CD4-positive, alpha-beta memory T cell (primary cell): Measurements from ENCODE around the gene CNDP1. TPM values are rescaled to one million over a fixed set of nuclear protein-coding genes. Genes with fewer than 3 reads are reported as not detected.
"Not testable (repeated sequence)": the region's sequence is repeated elsewhere in the genome, so short reads cannot be mapped to it uniquely, and the experiment has no call there.

ENCODE experiments used
- CTCF ChIA-PET: fragments of 350-600 bp; sonication (Branson Sonifier 250); formaldehyde crosslinking; loops from one replicate; lab custom pipeline; 2021; ENCODE audit warnings: inconsistent platforms; ENCODE audit not compliant: partially characterized antibody; lab: Charles Lee
- POLR2A ChIA-PET: fragments of 350-600 bp; sonication (Branson Sonifier 250); formaldehyde crosslinking; loops from one replicate; lab custom pipeline; 2021; ENCODE audit not compliant: partially characterized antibody; lab: Charles Lee
- DNase-seq, 5 donors: peaks; one replicate each; pipeline versions ENCODE4 v3.0.0 to v3.0.0-alpha.2; 2020 to 2022; ENCODE audit warnings: mixed read lengths in 1 of 5
- H3K27ac ChIP-seq: one replicate; pipeline ENCODE4 v1.7.0; 2013; ENCODE audit warnings: low read depth, low read length
- H3K27me3 ChIP-seq: 2 replicates; pipeline ENCODE4 v1.7.0; 2013; ENCODE audit warnings: mild to moderate bottlenecking, low read length, moderate library complexity; ENCODE audit not compliant: insufficient read depth
- H3K36me3 ChIP-seq: 2 replicates; pipeline ENCODE4 v1.7.0; 2013; ENCODE audit warnings: mild to moderate bottlenecking, low read length, moderate library complexity; ENCODE audit not compliant: insufficient read depth
- H3K4me1 ChIP-seq: 2 replicates; pipeline ENCODE4 v1.7.0; 2013; ENCODE audit warnings: mild to moderate bottlenecking, low read length, moderate library complexity; ENCODE audit not compliant: insufficient read depth
- H3K4me3 ChIP-seq, 2 donors: one replicate each; pipeline ENCODE4 v1.7.0; 2013; ENCODE audit warnings: low read length in 2 of 2, mild to moderate bottlenecking in 1 of 2
- H3K9me3 ChIP-seq, 2 donors: one replicate each; pipeline ENCODE4 v1.7.0; 2013; ENCODE audit warnings: low read length in 2 of 2, control low read depth in 1 of 2; ENCODE audit not compliant: control insufficient read depth in 1 of 2
- H3K27ac Mint-ChIP-seq, 7 donors: one replicate each; pipeline ENCODE4 v1.8.0; 2020 to 2021; ENCODE audit warnings: mixed read lengths in 7 of 7, mild to moderate bottlenecking in 6 of 7, inconsistent platforms in 3 of 7, moderate library complexity in 3 of 7
- H3K27me3 Mint-ChIP-seq, 2 donors: one replicate each; pipeline ENCODE4 v1.8.0; 2020 to 2021; ENCODE audit warnings: mixed read lengths in 2 of 2
- H3K36me3 Mint-ChIP-seq, 2 donors: one replicate each; pipeline ENCODE4 v1.8.0; 2020 to 2021; ENCODE audit warnings: mixed read lengths in 2 of 2, inconsistent platforms in 1 of 2, mild to moderate bottlenecking in 1 of 2
- H3K4me1 Mint-ChIP-seq, 4 donors: one replicate each; pipeline ENCODE4 v1.8.0; 2020 to 2021; ENCODE audit warnings: mixed read lengths in 4 of 4, mild to moderate bottlenecking in 1 of 4
- H3K4me3 Mint-ChIP-seq, 8 donors: one replicate each; pipeline ENCODE4 v1.8.0; 2020 to 2021; ENCODE audit warnings: mixed read lengths in 8 of 8, mild to moderate bottlenecking in 7 of 8, moderate library complexity in 6 of 8, inconsistent platforms in 3 of 8
- H3K9me3 Mint-ChIP-seq, 8 donors: one replicate each; pipeline ENCODE4 v1.8.0; 2020 to 2021; ENCODE audit warnings: mixed read lengths in 8 of 8, mild to moderate bottlenecking in 5 of 8, inconsistent platforms in 3 of 8, moderate library complexity in 1 of 8
- intact Hi-C: fragments of 100-400 bp; cut with micrococcal nuclease; formaldehyde crosslinking; loops from one replicate; pipeline ENCODE4 v1.15.1; 2023
- polyA plus RNA-seq, 2 donors: library from polyadenylated mRNA; unstranded; fragments of 300-500 nt; fragmentation: Illumina TruSeq; gene quantifications; one replicate each; pipeline ENCODE4 v1.2.3, GENCODE V29; 2021
- total RNA-seq, 2 experiments: library from RNA; stranded (reverse); gene quantifications; one replicate each; pipeline ENCODE4 v1.2.3, GENCODE V29; 2021

CNDP1 gene
- total and polyA plus RNA-seq, 4 experiments from 2014 or later, result not detected

- POLR2A ChIA-PET, result interaction anchor here (1.2 kb wide), 1 partner anchor 199 kb away, joined by 4 read pairs; no protein-coding TSS in a partner anchor
These were observed 17.7 kb downstream of the CNDP1 start for GRCh38 chr18:74551936-74552555.

DNA sequence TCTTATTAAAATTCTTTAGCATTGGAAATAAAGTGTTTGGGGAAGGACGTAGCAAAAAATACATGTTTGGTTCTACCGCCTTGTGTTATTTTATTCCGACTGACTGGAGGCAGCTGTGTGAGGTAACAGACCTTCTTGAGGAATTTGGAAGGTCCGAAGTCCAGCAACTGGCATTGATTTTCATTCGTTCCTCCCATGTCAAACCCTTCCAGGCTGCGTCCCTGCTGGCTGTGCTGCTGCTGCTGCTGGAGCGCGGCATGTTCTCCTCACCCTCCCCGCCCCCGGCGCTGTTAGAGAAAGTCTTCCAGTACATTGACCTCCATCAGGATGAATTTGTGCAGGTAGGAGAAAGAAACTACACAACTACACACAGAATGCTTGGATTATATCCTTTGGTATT lies 21.8 kb downstream of the CNDP1 start:
- POLR2A ChIA-PET, result no interaction called here
- peak overlapping the region in 1 of 7 donors; percentile 1 for H3K27ac Mint-ChIP-seq
- Histone ChIP-seq H3K4me3 (no peak overlapping the region), H3K4me1 (no peaks in the 10 kb centered on the region), H3K36me3 (no peaks in the 10 kb centered on the region), H3K27me3 (no peaks in the 10 kb centered on the region), H3K27ac (no peak overlapping the region), H3K9me3 (no peaks in the 10 kb centered on the region)
- H3K4me1 Mint-ChIP-seq, result no peaks in the 10 kb centered on the region
- no peaks in the 10 kb centered on the region for H3K9me3 Mint-ChIP-seq
- CTCF ChIA-PET, result no interaction called here
- H3K4me3 Mint-ChIP-seq, result no peak overlapping the region
- H3K36me3 Mint-ChIP-seq, result peaks cover 0 to 1% of the 10 kb centered on the region in 2 donors
- intact Hi-C loops, result no loop called here
- no peak for DNase-seq
- H3K27me3 Mint-ChIP-seq, result peaks cover 13 to 16% of the 10 kb centered on the region in 2 donors

More at GRCh38 chr18:74551936-74552555, 17.7 kb downstream of the CNDP1 start:
- no peaks in the 10 kb centered on the region for H3K27me3 ChIP-seq
- CTCF ChIA-PET, result interaction anchor here (0.6 to 4.2 kb wide), 48 partner anchors 9 to 926 kb away, joined by 3 to 63 read pairs (median 4); partner anchors contain the start of gene CNDP2
- H3K36me3 Mint-ChIP-seq, result peaks cover 0 to 1% of the 10 kb centered on the region in 2 donors
- H3K9me3 ChIP-seq, result no peaks in the 10 kb centered on the region
- DNase-seq, result peak; percentile 62 to 73 (median 67)
- peaks cover 8 to 16% of the 10 kb centered on the region in 2 donors for H3K27me3 Mint-ChIP-seq
- H3K4me3 Mint-ChIP-seq, result no peak overlapping the region
- intact Hi-C loops, result loop anchor here (1.0 kb wide), 6 partner anchors 59 to 512 kb away; no protein-coding TSS in a partner anchor
- H3K27ac ChIP-seq, result no peak overlapping the region
- H3K4me1 ChIP-seq, result no peaks in the 10 kb centered on the region
- H3K4me1 Mint-ChIP-seq, result no peaks in the 10 kb centered on the region
- peaks cover 0 to 15% (median 5%) of the 10 kb centered on the region in 8 donors for H3K9me3 Mint-ChIP-seq
- no peak overlapping the region for H3K4me3 ChIP-seq
- no peaks in the 10 kb centered on the region for H3K36me3 ChIP-seq
- no peak overlapping the region for H3K27ac Mint-ChIP-seq

DNA sequence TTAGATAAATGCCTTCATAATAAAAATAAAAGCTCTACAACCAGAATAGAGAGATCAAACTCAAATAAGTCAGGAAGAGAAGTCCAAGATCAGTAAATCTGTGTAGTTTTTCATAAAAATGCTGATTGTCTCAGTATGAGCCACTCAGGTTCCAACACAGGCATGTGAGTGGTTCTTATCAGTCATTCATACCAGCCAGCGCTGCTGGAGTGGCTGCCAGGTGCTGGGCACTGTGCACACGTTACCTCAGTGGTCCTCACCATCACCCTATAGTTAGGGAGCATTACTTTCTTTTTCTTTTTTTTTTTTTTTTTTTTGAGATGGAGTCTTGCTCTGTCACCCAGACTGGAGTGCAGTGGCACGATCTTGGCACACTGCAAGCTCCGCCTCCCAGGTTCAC lies 23.8 kb downstream of the CNDP1 start:
- Mint-ChIP-seq H3K9me3 (no peaks in the 10 kb centered on the region), H3K36me3 (no peaks in the 10 kb centered on the region), H3K27ac (no peak overlapping the region), H3K4me3 (no peak overlapping the region), H3K27me3 (peaks cover 11 to 12% of the 10 kb centered on the region in 2 donors), H3K4me1 (no peaks in the 10 kb centered on the region)
- Histone ChIP-seq H3K27ac (no peak overlapping the region), H3K36me3 (no peaks in the 10 kb centered on the region), H3K4me3 (no peak overlapping the region), H3K9me3 (no peaks in the 10 kb centered on the region), H3K27me3 (no peaks in the 10 kb centered on the region), H3K4me1 (no peaks in the 10 kb centered on the region)
- ChIA-PET CTCF (no interaction called here), POLR2A (no interaction called here)
- intact Hi-C loops, result no loop called here
- DNase-seq, result no peak

GRCh38 chr18:74562131-74562730 lies 27.9 kb downstream of the CNDP1 start:
- H3K27ac ChIP-seq, result no peak overlapping the region
- Mint-ChIP-seq H3K9me3 (peaks cover 0 to 18% (median 6%) of the 10 kb centered on the region in 8 donors), H3K27ac (peak overlapping the region in 1 of 7 donors; percentile 36), H3K27me3 (peaks cover 5 to 13% of the 10 kb centered on the region in 2 donors), H3K36me3 (no peaks in the 10 kb centered on the region), H3K4me3 (no peak overlapping the region), H3K4me1 (no peaks in the 10 kb centered on the region)
- intact Hi-C loops, result no loop called here
- no peak for DNase-seq
- H3K9me3 ChIP-seq, result no peaks in the 10 kb centered on the region
- no peak overlapping the region for H3K4me3 ChIP-seq
- CTCF ChIA-PET, result interaction anchor here (3.1 kb wide), 1 partner anchor 10 kb away, joined by 13 read pairs; no protein-coding TSS in a partner anchor
- no peaks in the 10 kb centered on the region for H3K4me1 ChIP-seq
- H3K27me3 ChIP-seq, result no peaks in the 10 kb centered on the region
- POLR2A ChIA-PET, result no interaction called here
- no peaks in the 10 kb centered on the region for H3K36me3 ChIP-seq

DNA sequence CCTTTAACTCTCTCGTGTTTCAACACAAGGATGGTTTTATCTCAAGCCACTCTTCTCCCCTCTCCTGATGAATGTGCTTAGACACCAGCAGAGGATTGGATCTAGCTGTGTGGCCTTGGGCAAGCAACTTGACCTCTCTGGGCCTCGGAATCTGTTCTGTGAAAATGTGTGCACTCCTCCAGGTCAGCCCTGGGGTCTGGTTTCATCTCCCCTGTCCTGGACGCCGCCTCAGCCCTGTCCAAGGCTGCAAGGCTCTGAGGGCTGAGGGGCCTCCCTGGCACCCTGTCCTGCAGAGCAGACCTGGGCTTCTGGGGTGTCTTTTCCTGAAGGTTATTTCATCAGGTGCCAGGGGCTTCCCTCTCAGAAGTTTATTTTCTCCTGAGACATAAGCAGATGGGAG lies 28.5 kb downstream of the CNDP1 start:
- ChIA-PET CTCF (interaction anchor here (3.1 kb wide), 1 partner anchor 11 kb away, joined by 13 read pairs; no protein-coding TSS in a partner anchor), POLR2A (no interaction called here)
- no peaks in the 10 kb centered on the region for H3K27me3 ChIP-seq
- H3K27ac ChIP-seq, result no peak overlapping the region
- H3K27ac Mint-ChIP-seq, result no peak overlapping the region
- no peak overlapping the region for H3K4me3 ChIP-seq
- no peaks in the 10 kb centered on the region for H3K36me3 Mint-ChIP-seq
- H3K27me3 Mint-ChIP-seq, result peaks cover 5 to 10% of the 10 kb centered on the region in 2 donors
- H3K4me1 Mint-ChIP-seq, result no peaks in the 10 kb centered on the region
- no peak overlapping the region for H3K4me3 Mint-ChIP-seq
- H3K36me3 ChIP-seq, result no peaks in the 10 kb centered on the region
- no peaks in the 10 kb centered on the region for H3K9me3 ChIP-seq
- H3K9me3 Mint-ChIP-seq, result peaks cover 0 to 18% (median 6%) of the 10 kb centered on the region in 8 donors
- intact Hi-C loops, result no loop called here
- no peaks in the 10 kb centered on the region for H3K4me1 ChIP-seq
- DNase-seq, result no peak

- Histone ChIP-seq H3K9me3 (no peaks in the 10 kb centered on the region), H3K36me3 (no peaks in the 10 kb centered on the region), H3K4me3 (no peak overlapping the region), H3K27ac (no peak overlapping the region), H3K27me3 (no peaks in the 10 kb centered on the region), H3K4me1 (no peaks in the 10 kb centered on the region)
- Mint-ChIP-seq H3K36me3 (no peaks in the 10 kb centered on the region), H3K4me3 (no peak overlapping the region), H3K27ac (no peak overlapping the region), H3K4me1 (no peaks in the 10 kb centered on the region), H3K9me3 (peaks cover 0 to 18% (median 6%) of the 10 kb centered on the region in 8 donors), H3K27me3 (peaks cover 16 to 19% of the 10 kb centered on the region in 2 donors)
- intact Hi-C loops, result no loop called here
- POLR2A ChIA-PET, result no interaction called here
- no peak for DNase-seq
- CTCF ChIA-PET, result interaction anchor here (2.3 kb wide), 1 partner anchor 12 kb away, joined by 8 read pairs; no protein-coding TSS in a partner anchor
These were observed 29.7 kb downstream of the CNDP1 start for GRCh38 chr18:74563999-74564398.

GRCh38 chr18:74565164-74565563 lies 30.9 kb downstream of the CNDP1 start:
- H3K27me3 ChIP-seq, intact Hi-C loops, H3K27ac Mint-ChIP-seq, POLR2A ChIA-PET, H3K9me3 ChIP-seq, H3K36me3 ChIP-seq, H3K36me3 Mint-ChIP-seq, H3K4me3 ChIP-seq, H3K4me1 Mint-ChIP-seq, DNase-seq, H3K27ac ChIP-seq, H3K4me3 Mint-ChIP-seq, H3K4me1 ChIP-seq: not testable (repeated sequence)
- peaks cover 0 to 18% (median 6%) of the 10 kb centered on the region in 8 donors for H3K9me3 Mint-ChIP-seq
- H3K27me3 Mint-ChIP-seq, result peaks cover 18 to 21% of the 10 kb centered on the region in 2 donors
- CTCF ChIA-PET, result interaction anchor here (2.3 kb wide), 1 partner anchor 13 kb away, joined by 8 read pairs; no protein-coding TSS in a partner anchor
